HEK293 (cell line): ENCODE results near the gene FHIT.

ENCODE experiments used
- CTCF ChIA-PET: fragments of 350-600 bp; formaldehyde crosslinking; extraction: SDS; loops from one replicate; lab custom pipeline; 2021; ENCODE audit warnings: antibody characterized with exemption; lab: Yijun Ruan, JAX
- POLR2A ChIA-PET: fragments of 300-600 bp; formaldehyde crosslinking; extraction: SDS; loops from one replicate; lab custom pipeline; 2020; ENCODE audit warnings: antibody characterized with exemption, inconsistent platforms; lab: Yijun Ruan, JAX
- H3K27ac ChIP-seq: fragments of 200-500 bp; sonication (Bioruptor generic); 2 replicates; pipeline ENCODE4 v1.5.1; 2014; ENCODE audit warnings: low read depth, low read length, control low read depth, inconsistent platforms; ENCODE audit errors: extremely low read depth
- H3K36me3 ChIP-seq, 2 experiments: fragments of 200-500 bp in 1 of 2; sonication (Bioruptor generic) in 1 of 2; 1 replicate in 1 of 2; 2 replicates in 1 of 2; pipeline ENCODE4 v1.5.1; 2014 to 2017; ENCODE audit warnings: inconsistent platforms in 2 of 2, low read length in 2 of 2; ENCODE audit not compliant: control insufficient read depth in 2 of 2, insufficient read depth in 1 of 2
- H3K4me1 ChIP-seq: fragments of 200-500 bp; sonication (Bioruptor generic); 2 replicates; pipeline ENCODE4 v1.5.1; 2014; ENCODE audit warnings: mild to moderate bottlenecking, low read length, inconsistent platforms; ENCODE audit not compliant: control insufficient read depth, insufficient read depth
- H3K4me3 ChIP-seq: 2 replicates; pipeline ENCODE4 v1.5.1; 2011; ENCODE audit warnings: low read depth, mild to moderate bottlenecking, control low read depth, low read length, moderate library complexity
- H3K9me3 ChIP-seq: fragments of 200-500 bp; sonication (Bioruptor generic); 2 replicates; pipeline ENCODE4 v1.5.1; 2014; ENCODE audit warnings: low read depth, low read length, inconsistent platforms; ENCODE audit not compliant: control insufficient read depth, insufficient read depth
- GLIS1 ChIP-seq: fragments of 450-650 bp; formaldehyde crosslinking; IDR thresholded peaks from 2 replicates; pipeline ENCODE4 v1.5.1; 2016; ENCODE audit warnings: missing biosample characterization, missing genetic modification characterization
- HOXA7 ChIP-seq: sonication (generic); formaldehyde crosslinking; IDR thresholded peaks from 2 replicates; pipeline ENCODE4 v1.8.1; 2022; ENCODE audit warnings: missing genetic modification reagents, borderline replicate concordance
- KLF16 ChIP-seq: fragments of 450-650 bp; formaldehyde crosslinking; IDR thresholded peaks from 2 replicates; pipeline ENCODE4 v1.5.1; 2017; ENCODE audit warnings: missing biosample characterization, missing genetic modification characterization
- MYNN ChIP-seq: fragments of 450-650 bp; formaldehyde crosslinking; IDR thresholded peaks from 2 replicates; pipeline ENCODE4 v1.5.1; 2016; ENCODE audit warnings: missing biosample characterization, missing genetic modification characterization, borderline replicate concordance
- SCRT1 ChIP-seq: fragments of 450-650 bp; formaldehyde crosslinking; IDR thresholded peaks from 2 replicates; pipeline ENCODE4 v1.5.1; 2016; ENCODE audit warnings: missing biosample characterization, missing genetic modification characterization, borderline replicate concordance
- ZBTB1 ChIP-seq: fragments of 450-650 bp; formaldehyde crosslinking; IDR thresholded peaks from 2 replicates; pipeline ENCODE4 v1.5.1; 2016; ENCODE audit warnings: missing biosample characterization, missing genetic modification characterization
- ZNF112 ChIP-seq: fragments of 450-650 bp; formaldehyde crosslinking; IDR thresholded peaks from 2 replicates; pipeline ENCODE4 v1.5.0; 2017; ENCODE audit warnings: missing biosample characterization, missing genetic modification characterization
- ZNF16 ChIP-seq: fragments of 450-650 bp; formaldehyde crosslinking; IDR thresholded peaks from 2 replicates; pipeline ENCODE4 v1.5.1; 2016; ENCODE audit warnings: low read depth, missing biosample characterization, missing genetic modification characterization
- ZNF248 ChIP-seq: fragments of 450-650 bp; formaldehyde crosslinking; IDR thresholded peaks from 2 replicates; pipeline ENCODE4 v1.5.1; 2017; ENCODE audit warnings: missing biosample characterization, missing genetic modification characterization
- ZNF274 ChIP-seq, 2 experiments: fragments of 200-500 bp in 1 of 2; fragments of 450-650 bp in 1 of 2; sonication (Bioruptor generic) in 1 of 2; formaldehyde crosslinking in 1 of 2; IDR thresholded peaks; 2 replicates each; pipeline versions ENCODE4 v1.5.1 to v1.6.1; 2014 to 2016; ENCODE audit warnings: borderline replicate concordance in 1 of 2, inconsistent platforms in 1 of 2, low read length in 1 of 2, missing biosample characterization in 1 of 2, missing genetic modification characterization in 1 of 2
- ZNF280C ChIP-seq: fragments of 450-650 bp; formaldehyde crosslinking; IDR thresholded peaks from 2 replicates; pipeline ENCODE4 v1.5.1; 2016; ENCODE audit warnings: missing biosample characterization, missing genetic modification characterization
- ZNF416 ChIP-seq: fragments of 450-650 bp; formaldehyde crosslinking; IDR thresholded peaks from 2 replicates; pipeline ENCODE4 v1.5.1; 2016; ENCODE audit warnings: missing biosample characterization, missing genetic modification characterization
- ZNF514 ChIP-seq: fragments of 450-650 bp; formaldehyde crosslinking; IDR thresholded peaks from 2 replicates; pipeline ENCODE4 v1.5.1; 2016; ENCODE audit warnings: missing biosample characterization, missing genetic modification characterization
- ZNF549 ChIP-seq: fragments of 450-650 bp; IDR thresholded peaks from 2 replicates; pipeline ENCODE4 v1.5.1; 2018; ENCODE audit warnings: missing biosample characterization, missing genetic modification characterization, mild to moderate bottlenecking, inconsistent platforms, moderate library complexity
- ZNF585B ChIP-seq: fragments of 450-650 bp; formaldehyde crosslinking; IDR thresholded peaks from 2 replicates; pipeline ENCODE4 v1.5.1; 2016; ENCODE audit warnings: missing biosample characterization, missing genetic modification characterization
- ZNF654 ChIP-seq: fragments of 450-650 bp; formaldehyde crosslinking; IDR thresholded peaks from 2 replicates; pipeline ENCODE4 v1.5.1; 2016; ENCODE audit warnings: low read depth, missing biosample characterization, missing genetic modification characterization
- ZNF704 ChIP-seq: fragments of 450-650 bp; formaldehyde crosslinking; IDR thresholded peaks from 2 replicates; pipeline ENCODE4 v1.5.1; 2016; ENCODE audit warnings: missing biosample characterization, missing genetic modification characterization
- ZNF830 ChIP-seq: fragments of 450-650 bp; IDR thresholded peaks from 2 replicates; pipeline ENCODE4 v1.5.0; 2018; ENCODE audit warnings: missing biosample characterization, missing genetic modification characterization, low read depth, mild to moderate bottlenecking, moderate library complexity
- TF ChIP-seq, protein P1 (sequence below): fragments of 450-650 bp; formaldehyde crosslinking; IDR thresholded peaks from 2 replicates; pipeline ENCODE4 v1.5.1; 2016; ENCODE audit warnings: missing biosample characterization, missing genetic modification characterization
- TF ChIP-seq, protein P2 (sequence below): fragments of 450-650 bp; formaldehyde crosslinking; IDR thresholded peaks from 2 replicates; pipeline ENCODE4 v1.5.1; 2017; ENCODE audit warnings: missing biosample characterization, mild to moderate bottlenecking, missing genetic modification characterization, moderate library complexity

Gene FHIT

GRCh38 chr3:60182697-60183096 lies 1068.6 kb downstream of the FHIT start (continued):
- TF ChIP-seq KLF16 (tag by site-specific recombination) (no peak), MYNN (tag by site-specific recombination) (no peak), ZBTB1 (tag by site-specific recombination) (no peak)

- POLR2A ChIA-PET, result no interaction called here
- no peak overlapping the region for H3K4me3 ChIP-seq
- no peaks in the 10 kb centered on the region for H3K9me3 ChIP-seq
- CTCF ChIA-PET, result no interaction called here
- H3K27ac ChIP-seq, result no peak overlapping the region
- TF ChIP-seq ZNF585B (tag by site-specific recombination) (no peak), ZNF830 (tag by site-specific recombination) (no peak)
- H3K36me3 ChIP-seq, result no peaks in the 10 kb centered on the region
- no peaks in the 10 kb centered on the region for H3K4me1 ChIP-seq
Observed at GRCh38 chr3:60178931-60179653, 1072.2 kb downstream of the FHIT start.

DNA sequence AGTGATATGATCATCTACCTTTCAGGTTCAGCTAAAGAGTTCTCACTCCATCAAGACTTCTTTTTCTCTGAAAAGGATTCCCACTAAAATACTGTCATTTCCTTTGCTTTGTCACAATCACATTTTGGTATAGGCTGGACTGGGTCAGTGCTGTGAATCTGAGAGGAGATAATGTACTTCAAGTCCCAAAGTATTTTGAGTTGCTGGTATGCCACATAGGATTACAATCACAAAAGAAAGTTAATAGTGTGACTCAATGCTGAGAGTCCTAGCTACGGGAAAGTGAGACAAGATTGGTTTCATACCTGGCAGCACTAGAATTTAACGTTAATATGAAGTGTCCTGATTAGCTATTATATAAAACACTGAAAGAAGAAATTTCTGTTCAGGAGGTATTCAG lies 1073.5 kb downstream of the FHIT start:
- Histone ChIP-seq H3K36me3 (no peaks in the 10 kb centered on the region), H3K4me3 (no peak overlapping the region), H3K27ac (no peak overlapping the region), H3K4me1 (no peaks in the 10 kb centered on the region), H3K9me3 (no peaks in the 10 kb centered on the region)
- TF ChIP-seq ZNF280C (tag by site-specific recombination) (no peak), ZNF248 (no peak), ZNF416 (tag by site-specific recombination) (no peak), ZNF112 (no peak), ZNF654 (tag by site-specific recombination) (no peak), ZNF274 (IDR thresholded peaks at IDR 0.05; ENCODE audit: low read length) (no peak), ZNF274 (tag by site-specific recombination; IDR thresholded peaks at IDR 0.05; ENCODE audit: borderline replicate concordance) (no peak), ZNF514 (no peak)
- POLR2A ChIA-PET, result no interaction called here
- CTCF ChIA-PET, result no interaction called here

- H3K27ac ChIP-seq, result no peak overlapping the region
- H3K9me3 ChIP-seq, result no peaks in the 10 kb centered on the region
- no peak overlapping the region for H3K4me3 ChIP-seq
- CTCF ChIA-PET, result interaction anchor here (0.6 kb wide), 1 partner anchor 139 kb away, joined by 5 read pairs; no protein-coding TSS in a partner anchor
- H3K36me3 ChIP-seq, result no peaks in the 10 kb centered on the region
- TF ChIP-seq ZNF549 (tag by site-specific recombination) (no peak), GLIS1 (tag by site-specific recombination) (no peak), HOXA7 (no peak), ZNF16 (tag by site-specific recombination) (no peak), SCRT1 (tag by site-specific recombination) (no peak), ZNF704 (tag by site-specific recombination) (no peak)
- TF ChIP-seq, protein P1, sequence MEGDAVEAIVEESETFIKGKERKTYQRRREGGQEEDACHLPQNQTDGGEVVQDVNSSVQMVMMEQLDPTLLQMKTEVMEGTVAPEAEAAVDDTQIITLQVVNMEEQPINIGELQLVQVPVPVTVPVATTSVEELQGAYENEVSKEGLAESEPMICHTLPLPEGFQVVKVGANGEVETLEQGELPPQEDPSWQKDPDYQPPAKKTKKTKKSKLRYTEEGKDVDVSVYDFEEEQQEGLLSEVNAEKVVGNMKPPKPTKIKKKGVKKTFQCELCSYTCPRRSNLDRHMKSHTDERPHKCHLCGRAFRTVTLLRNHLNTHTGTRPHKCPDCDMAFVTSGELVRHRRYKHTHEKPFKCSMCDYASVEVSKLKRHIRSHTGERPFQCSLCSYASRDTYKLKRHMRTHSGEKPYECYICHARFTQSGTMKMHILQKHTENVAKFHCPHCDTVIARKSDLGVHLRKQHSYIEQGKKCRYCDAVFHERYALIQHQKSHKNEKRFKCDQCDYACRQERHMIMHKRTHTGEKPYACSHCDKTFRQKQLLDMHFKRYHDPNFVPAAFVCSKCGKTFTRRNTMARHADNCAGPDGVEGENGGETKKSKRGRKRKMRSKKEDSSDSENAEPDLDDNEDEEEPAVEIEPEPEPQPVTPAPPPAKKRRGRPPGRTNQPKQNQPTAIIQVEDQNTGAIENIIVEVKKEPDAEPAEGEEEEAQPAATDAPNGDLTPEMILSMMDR (tag by site-specific recombination), result no peak
- TF ChIP-seq, protein P2, sequence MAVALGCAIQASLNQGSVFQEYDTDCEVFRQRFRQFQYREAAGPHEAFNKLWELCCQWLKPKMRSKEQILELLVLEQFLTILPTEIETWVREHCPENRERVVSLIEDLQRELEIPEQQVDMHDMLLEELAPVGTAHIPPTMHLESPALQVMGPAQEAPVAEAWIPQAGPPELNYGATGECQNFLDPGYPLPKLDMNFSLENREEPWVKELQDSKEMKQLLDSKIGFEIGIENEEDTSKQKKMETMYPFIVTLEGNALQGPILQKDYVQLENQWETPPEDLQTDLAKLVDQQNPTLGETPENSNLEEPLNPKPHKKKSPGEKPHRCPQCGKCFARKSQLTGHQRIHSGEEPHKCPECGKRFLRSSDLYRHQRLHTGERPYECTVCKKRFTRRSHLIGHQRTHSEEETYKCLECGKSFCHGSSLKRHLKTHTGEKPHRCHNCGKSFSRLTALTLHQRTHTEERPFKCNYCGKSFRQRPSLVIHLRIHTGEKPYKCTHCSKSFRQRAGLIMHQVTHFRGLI (tag by site-specific recombination), result no peak
- TF ChIP-seq, all 188 proteins: peak for 0
- POLR2A ChIA-PET, result no interaction called here
- H3K4me1 ChIP-seq, result no peaks in the 10 kb centered on the region
Observed at GRCh38 chr3:60176614-60177013, 1074.6 kb downstream of the FHIT start.
